K562 (cell line): Measurements from ENCODE around the gene RARG. TPM values are rescaled to one million over a fixed set of nuclear protein-coding genes. Genes with fewer than 3 reads are reported as not detected.
A peak's percentile ranks its signal among the peaks of the same experiment; 100 is the strongest.

Source experiments
- BMI1 ChIP-seq: fragments of 150-350 bp; IDR thresholded peaks from 2 replicates; pipeline ENCODE4 v1.6.1; 2014; ENCODE audit warnings: low read length
- BRD9 ChIP-seq: fragments of 450-650 bp; IDR thresholded peaks from 2 replicates; pipeline ENCODE4 v1.6.1; 2018; ENCODE audit warnings: low read depth; ENCODE audit not compliant: partially characterized antibody
- CBFA2T3 ChIP-seq: fragments of 450-650 bp; IDR thresholded peaks from 2 replicates; pipeline ENCODE4 v1.6.1; 2017
- EP400 ChIP-seq: fragments of 450-650 bp; IDR thresholded peaks from 2 replicates; pipeline ENCODE4 v1.6.1; 2017; ENCODE audit warnings: antibody characterized with exemption, mild to moderate bottlenecking, moderate library complexity
- ESRRA ChIP-seq: fragments of 450-650 bp; IDR thresholded peaks from 2 replicates; pipeline ENCODE4 v1.6.1; 2014; ENCODE audit warnings: low read depth, mild to moderate bottlenecking, moderate library complexity, borderline replicate concordance
- FOXP1 ChIP-seq: sonication (generic); formaldehyde crosslinking; IDR thresholded peaks from 2 replicates; pipeline ENCODE4 v1.8.0; 2022; ENCODE audit warnings: mild to moderate bottlenecking, missing genetic modification reagents
- GABPB1 ChIP-seq: sonication (generic); formaldehyde crosslinking; IDR thresholded peaks from 2 replicates; pipeline ENCODE4 v1.8.0; 2022; ENCODE audit warnings: mild to moderate bottlenecking, missing genetic modification reagents
- GTF2F1 ChIP-seq: IDR thresholded peaks from 2 replicates; pipeline ENCODE4 v1.6.1; 2011; ENCODE audit warnings: low read depth, low read length, improper control_type of control experiment
- HNRNPLL ChIP-seq: fragments of 200-400 bp; formaldehyde crosslinking; IDR thresholded peaks from 2 replicates; pipeline ENCODE4 v1.6.1; 2017; ENCODE audit warnings: low read length, low read depth, mild to moderate bottlenecking; ENCODE audit not compliant: poor library complexity, severe bottlenecking
- ID3 ChIP-seq, 2 experiments: fragments of 250-450 bp in 1 of 2; fragments of 450-650 bp in 1 of 2; sonication (Bioruptor Pico) in 1 of 2; IDR thresholded peaks; 2 replicates each; pipeline versions ENCODE4 v1.6.1 to v1.8.0; 2016 to 2021; ENCODE audit warnings: mild to moderate bottlenecking in 2 of 2, moderate library complexity in 2 of 2, missing compliant biosample characterization in 1 of 2, missing genetic modification characterization in 1 of 2
- MEIS2 ChIP-seq: fragments of 450-650 bp; IDR thresholded peaks from 2 replicates; pipeline ENCODE4 v1.6.1; 2014; ENCODE audit warnings: mild to moderate bottlenecking; ENCODE audit not compliant: partially characterized antibody
- NFYB ChIP-seq: IDR thresholded peaks from 2 replicates; pipeline ENCODE4 v1.6.1; 2011; ENCODE audit warnings: mild to moderate bottlenecking, moderate library complexity; ENCODE audit not compliant: insufficient read length; ENCODE audit errors: extremely low read depth
- OTX1 ChIP-seq: fragments of 450-650 bp; formaldehyde crosslinking; IDR thresholded peaks from 2 replicates; pipeline ENCODE4 v1.4.0; 2022; ENCODE audit warnings: mild to moderate bottlenecking
- PCBP1 ChIP-seq: fragments of 200-400 bp; formaldehyde crosslinking; IDR thresholded peaks from 2 replicates; pipeline ENCODE4 v1.6.1; 2018; ENCODE audit warnings: mild to moderate bottlenecking, low read depth, low read length; ENCODE audit not compliant: poor library complexity, severe bottlenecking
- RBM14 ChIP-seq: fragments of 200-400 bp; formaldehyde crosslinking; IDR thresholded peaks from 2 replicates; pipeline ENCODE4 v1.6.1; 2018; ENCODE audit warnings: low read depth, mild to moderate bottlenecking, low read length, moderate library complexity, borderline replicate concordance; ENCODE audit not compliant: insufficient read depth
- TBP ChIP-seq: optimal IDR thresholded peaks from 2 replicates; pipeline ENCODE3; 2011; ENCODE audit warnings: low read depth, low read length, improper control_type of control experiment
- TOE1 ChIP-seq, 2 experiments: fragments of 450-650 bp in 1 of 2; sonication (generic) in 1 of 2; formaldehyde crosslinking in 1 of 2; IDR thresholded peaks; 2 replicates each; pipeline versions ENCODE4 v1.7.1 to v1.8.0; 2016 to 2022; ENCODE audit warnings: borderline replicate concordance in 2 of 2, mild to moderate bottlenecking in 2 of 2, antibody characterized with exemption in 1 of 2, inconsistent platforms in 1 of 2, low read depth in 1 of 2, missing genetic modification reagents in 1 of 2, moderate library complexity in 1 of 2
- XRCC5 ChIP-seq: fragments of 200-400 bp; formaldehyde crosslinking; IDR thresholded peaks from 2 replicates; pipeline ENCODE4 v1.6.1; 2017; ENCODE audit warnings: low read depth, mild to moderate bottlenecking, low read length
- ZNF175 ChIP-seq: fragments of 200-800 bp; sonication (Bioruptor generic); IDR thresholded peaks from 2 replicates; pipeline ENCODE4 v1.6.1; 2016; ENCODE audit warnings: low read depth, mild to moderate bottlenecking, missing genetic modification characterization, missing compliant biosample characterization
- ZNF263 ChIP-seq: sonication (generic); formaldehyde crosslinking; IDR thresholded peaks from 2 replicates; pipeline ENCODE4 v1.8.0; 2022; ENCODE audit warnings: mild to moderate bottlenecking, missing genetic modification reagents, borderline replicate concordance
- ZNF707 ChIP-seq: fragments of 250-450 bp; sonication (Bioruptor Pico); conservative IDR thresholded peaks from 2 replicates; pipeline ENCODE4 v1.8.0; 2022; ENCODE audit warnings: inconsistent platforms, mild to moderate bottlenecking, moderate library complexity
- polyA plus RNA-seq, 8 experiments: library from polyadenylated mRNA; depleted of rRNA in 4 of 8; stranded (reverse) in 5 of 8; unstranded in 3 of 8; fragments of >200 nt; fragmentation: Nextera tagmentation in 2 of 8; fragmentation: Illumina TruSeq in 1 of 8; extraction: Ambion mirVana in 2 of 8; extraction: Trizol in 1 of 8; gene quantifications; 2 replicates each; pipeline versions ENCODE4 v1.2.1 to v1.2.3, GENCODE V29; 2011 to 2014; ENCODE audit warnings: inconsistent platforms in 1 of 8, missing spikeins in 1 of 8
- total RNA-seq, 7 experiments: library from RNA; depleted of rRNA in 6 of 7; stranded (reverse); fragments of >200 nt in 6 of 7; fragmentation: Illumina TruSeq in 2 of 7; extraction: Trizol in 2 of 7; gene quantifications; 2 replicates each; pipeline versions ENCODE4 v1.2.1 to v1.2.3, GENCODE V29; 2011 to 2021; ENCODE audit warnings: low replicate concordance in 1 of 7
- TF ChIP-seq, protein P1 (sequence below): fragments of 450-650 bp; IDR thresholded peaks from 2 replicates; pipeline ENCODE4 v1.6.1; 2016; ENCODE audit warnings: borderline replicate concordance
- TF ChIP-seq, protein P2 (sequence below), 2 experiments: fragments of 200-800 bp in 1 of 2; sonication (Bioruptor generic) in 1 of 2; sonication (generic) in 1 of 2; formaldehyde crosslinking in 1 of 2; IDR thresholded peaks in 1 of 2; conservative IDR thresholded peaks in 1 of 2; 2 replicates each; pipeline versions ENCODE4 v1.5.0 to v1.6.1; 2016 to 2020; ENCODE audit warnings: missing compliant biosample characterization in 1 of 2, missing genetic modification characterization in 1 of 2, missing genetic modification reagents in 1 of 2

Gene RARG
- total and polyA plus RNA-seq, 9 of the 15 experiments (the other 6 are each of a cell fraction or from before 2014, with no cell fraction given): 0.18 to 7.6 (median 3.8) TPM

GRCh38 chr12:53267999-53268629 lies 36.1 kb upstream of the RARG start, which contains the start of gene ESPL1 (continued):
- TF ChIP-seq RBM14 (no peak), CBFA2T3 (peak; percentile 74), GABPB1 (CRISPR knock-in tag) (peak; percentile 74), OTX1 (CRISPR knock-in tag) (0 out of 2 replicates have a peak, but pooled peaks have one; percentile 53), PCBP1 (peak; percentile 63), GTF2F1 (0 out of 2 replicates have a peak, but pooled peaks have one; percentile 42), BMI1 (0 out of 2 replicates have a peak, but pooled peaks have one; percentile 29), MEIS2 (peak; percentile 56), ZNF175 (CRISPR knock-in tag) (0 out of 2 replicates have a peak, but pooled peaks have one; percentile 17), HNRNPLL (peak; percentile 26), ID3 (CRISPR knock-in tag; IDR thresholded peaks at IDR 0.05) (no peak), ID3 (tag; IDR thresholded peaks at IDR 0.05) (0 out of 2 replicates have a peak, but pooled peaks have one; percentile 34), TBP (peak; percentile 34), ZNF263 (peak; percentile 13; the same call in 1 of the 2 replicates), TOE1 (IDR thresholded peaks at IDR 0.05; ENCODE audit: borderline replicate concordance) (0 out of 2 replicates have a peak, but pooled peaks have one; percentile 8), TOE1 (CRISPR knock-in tag; IDR thresholded peaks at IDR 0.05; ENCODE audit: borderline replicate concordance, low read depth) (no peak), ZNF707 (CRISPR knock-in tag) (no peak), BRD9 (peak; percentile 56), NFYB (peak; percentile 85), XRCC5 (no peak), ESRRA (0 out of 2 replicates have a peak, but pooled peaks have one; percentile 28), EP400 (peak; percentile 93), FOXP1 (CRISPR knock-in tag) (peak; percentile 86)
- TF ChIP-seq, protein P1, sequence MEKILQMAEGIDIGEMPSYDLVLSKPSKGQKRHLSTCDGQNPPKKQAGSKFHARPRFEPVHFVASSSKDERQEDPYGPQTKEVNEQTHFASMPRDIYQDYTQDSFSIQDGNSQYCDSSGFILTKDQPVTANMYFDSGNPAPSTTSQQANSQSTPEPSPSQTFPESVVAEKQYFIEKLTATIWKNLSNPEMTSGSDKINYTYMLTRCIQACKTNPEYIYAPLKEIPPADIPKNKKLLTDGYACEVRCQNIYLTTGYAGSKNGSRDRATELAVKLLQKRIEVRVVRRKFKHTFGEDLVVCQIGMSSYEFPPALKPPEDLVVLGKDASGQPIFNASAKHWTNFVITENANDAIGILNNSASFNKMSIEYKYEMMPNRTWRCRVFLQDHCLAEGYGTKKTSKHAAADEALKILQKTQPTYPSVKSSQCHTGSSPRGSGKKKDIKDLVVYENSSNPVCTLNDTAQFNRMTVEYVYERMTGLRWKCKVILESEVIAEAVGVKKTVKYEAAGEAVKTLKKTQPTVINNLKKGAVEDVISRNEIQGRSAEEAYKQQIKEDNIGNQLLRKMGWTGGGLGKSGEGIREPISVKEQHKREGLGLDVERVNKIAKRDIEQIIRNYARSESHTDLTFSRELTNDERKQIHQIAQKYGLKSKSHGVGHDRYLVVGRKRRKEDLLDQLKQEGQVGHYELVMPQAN: peak; percentile 97
- TF ChIP-seq, protein P2, sequence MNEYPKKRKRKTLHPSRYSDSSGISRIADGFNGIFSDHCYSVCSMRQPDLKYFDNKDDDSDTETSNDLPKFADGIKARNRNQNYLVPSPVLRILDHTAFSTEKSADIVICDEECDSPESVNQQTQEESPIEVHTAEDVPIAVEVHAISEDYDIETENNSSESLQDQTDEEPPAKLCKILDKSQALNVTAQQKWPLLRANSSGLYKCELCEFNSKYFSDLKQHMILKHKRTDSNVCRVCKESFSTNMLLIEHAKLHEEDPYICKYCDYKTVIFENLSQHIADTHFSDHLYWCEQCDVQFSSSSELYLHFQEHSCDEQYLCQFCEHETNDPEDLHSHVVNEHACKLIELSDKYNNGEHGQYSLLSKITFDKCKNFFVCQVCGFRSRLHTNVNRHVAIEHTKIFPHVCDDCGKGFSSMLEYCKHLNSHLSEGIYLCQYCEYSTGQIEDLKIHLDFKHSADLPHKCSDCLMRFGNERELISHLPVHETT (CRISPR knock-in tag; conservative IDR thresholded peaks at IDR 0.05 in 1 of 2, IDR thresholded peaks at IDR 0.05 in 1 of 2): no peak
